Loucy (cell line): ENCODE measurements around the gene KRTAP1-3.
A peak's percentile ranks its signal among the peaks of the same experiment; 100 is the strongest.

Source experiments
- H2AFZ ChIP-seq: fragments of 200-600 bp; sonication (generic); 2 replicates; pipeline ENCODE4 v1.6.0; 2016; ENCODE audit warnings: antibody characterized with exemption, mild to moderate bottlenecking, low read length, moderate library complexity
- H3F3A ChIP-seq: fragments of 200-600 bp; 2 replicates; pipeline ENCODE4 v1.6.0; 2016; ENCODE audit warnings: antibody characterized with exemption, low read depth, mild to moderate bottlenecking
- H3K27me3 ChIP-seq: fragments of 200-600 bp; sonication (generic); 2 replicates; pipeline ENCODE4 v1.6.1; 2014; ENCODE audit warnings: low read length, mild to moderate bottlenecking; ENCODE audit not compliant: insufficient read depth, poor library complexity, severe bottlenecking
- H3K36me3 ChIP-seq: fragments of 200-600 bp; sonication (generic); 2 replicates; pipeline ENCODE4 v1.6.1; 2016; ENCODE audit warnings: low read length; ENCODE audit not compliant: insufficient read depth
- H3K4me1 ChIP-seq: fragments of 200-600 bp; sonication (generic); 2 replicates; pipeline ENCODE4 v1.5.1; 2014; ENCODE audit warnings: low read length, mild to moderate bottlenecking; ENCODE audit not compliant: insufficient read depth, poor library complexity, severe bottlenecking
- H3K4me2 ChIP-seq: fragments of 200-600 bp; sonication (generic); 2 replicates; pipeline ENCODE4 v1.6.0; 2014; ENCODE audit warnings: antibody characterized with exemption, low read length, low read depth, mild to moderate bottlenecking; ENCODE audit not compliant: poor library complexity, severe bottlenecking
- H3K4me3 ChIP-seq: fragments of 200-600 bp; sonication (generic); 2 replicates; pipeline ENCODE4 v1.5.1; 2014; ENCODE audit warnings: low read length, mild to moderate bottlenecking, mixed read lengths; ENCODE audit not compliant: poor library complexity, severe bottlenecking
- H3K79me2 ChIP-seq: fragments of 200-600 bp; sonication (generic); 2 replicates; pipeline ENCODE4 v1.6.1; 2014; ENCODE audit warnings: low read length; ENCODE audit not compliant: insufficient read depth
- H3K9ac ChIP-seq: fragments of 200-600 bp; sonication (generic); 2 replicates; pipeline ENCODE4 v1.6.0; 2014; ENCODE audit warnings: mild to moderate bottlenecking, low read depth, low read length, moderate library complexity; ENCODE audit not compliant: poor library complexity, severe bottlenecking
- H3K9me2 ChIP-seq: fragments of 200-600 bp; sonication (generic); replicated peaks from 2 replicates; pipeline ENCODE4 v1.6.1; 2016; ENCODE audit warnings: low read depth, low read length, mixed read lengths
- H3K9me3 ChIP-seq: fragments of 200-600 bp; sonication (generic); 2 replicates; pipeline ENCODE4 v1.6.1; 2014; ENCODE audit warnings: mild to moderate bottlenecking, antibody characterized with exemption, low read length, low read depth; ENCODE audit not compliant: insufficient read depth
- H4K20me1 ChIP-seq: fragments of 200-600 bp; sonication (generic); 2 replicates; pipeline ENCODE4 v1.6.0; 2014; ENCODE audit warnings: antibody characterized with exemption, low read length, mild to moderate bottlenecking; ENCODE audit not compliant: insufficient read depth, poor library complexity, severe bottlenecking
- CTCF ChIP-seq: fragments of 200-600 bp; sonication (generic); conservative IDR thresholded peaks from 2 replicates; pipeline ENCODE4 v1.5.1; 2014; ENCODE audit warnings: mild to moderate bottlenecking, antibody characterized with exemption, low read length
- EZH2phosphoT487 ChIP-seq: fragments of 200-600 bp; IDR thresholded peaks from 2 replicates; pipeline ENCODE4 v1.6.1; 2018; ENCODE audit warnings: antibody characterized with exemption, mild to moderate bottlenecking, moderate library complexity, borderline replicate concordance

Gene KRTAP1-3

DNA sequence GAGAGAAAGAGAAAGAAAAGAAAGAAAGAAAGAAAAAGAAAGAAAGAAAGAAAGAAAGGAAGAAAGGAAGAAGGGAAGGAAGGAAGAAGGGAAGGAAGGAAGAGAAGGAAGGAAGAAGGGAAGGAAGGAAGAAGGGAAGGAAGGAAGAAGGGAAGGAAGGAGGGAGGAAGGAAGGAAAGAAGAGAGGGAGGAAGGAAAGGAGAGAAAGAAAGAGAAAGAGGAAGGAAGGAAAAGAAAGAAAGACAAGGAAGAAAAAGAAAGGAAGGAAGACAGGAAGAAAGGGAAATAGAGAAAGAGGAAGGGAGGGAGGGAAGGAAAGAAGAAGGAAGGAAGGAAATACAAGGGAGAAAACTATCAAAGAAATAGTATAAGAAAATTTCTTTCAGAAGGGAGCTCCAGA, 42.1 kb upstream of the KRTAP1-3 start:
- no peaks in the 10 kb centered on the region for H3K79me2 ChIP-seq
- no peaks in the 10 kb centered on the region for H4K20me1 ChIP-seq
- no peaks in the 10 kb centered on the region for H3K36me3 ChIP-seq
- H3F3A ChIP-seq: no peaks in the 10 kb centered on the region
- H2AFZ ChIP-seq: no peak overlapping the region
- H3K4me2 ChIP-seq: no peak overlapping the region
- H3K27me3 ChIP-seq: no peaks in the 10 kb centered on the region
- TF ChIP-seq EZH2phosphoT487 (no peak), CTCF (no peak)
- no peaks in the 10 kb centered on the region for H3K4me1 ChIP-seq
- H3K9ac ChIP-seq: no peak overlapping the region
- H3K9me2 ChIP-seq: no peaks in the 10 kb centered on the region
- no peak overlapping the region for H3K4me3 ChIP-seq
- no peaks in the 10 kb centered on the region for H3K9me3 ChIP-seq

GRCh38 chr17:41073676-41074075, 39.0 kb upstream of the KRTAP1-3 start:
- no peak overlapping the region for H3K9ac ChIP-seq
- H3F3A ChIP-seq: no peaks in the 10 kb centered on the region
- no peaks in the 10 kb centered on the region for H3K9me2 ChIP-seq
- H3K27me3 ChIP-seq: no peaks in the 10 kb centered on the region
- no peak overlapping the region for H3K4me3 ChIP-seq
- H4K20me1 ChIP-seq: no peaks in the 10 kb centered on the region
- no peak overlapping the region for H2AFZ ChIP-seq
- TF ChIP-seq CTCF: no peak
- TF ChIP-seq EZH2phosphoT487: no peak
- no peaks in the 10 kb centered on the region for H3K9me3 ChIP-seq
- no peak overlapping the region for H3K4me2 ChIP-seq
- H3K4me1 ChIP-seq: peaks cover 8% of the 10 kb centered on the region
- H3K79me2 ChIP-seq: no peaks in the 10 kb centered on the region
- H3K36me3 ChIP-seq: no peaks in the 10 kb centered on the region

DNA sequence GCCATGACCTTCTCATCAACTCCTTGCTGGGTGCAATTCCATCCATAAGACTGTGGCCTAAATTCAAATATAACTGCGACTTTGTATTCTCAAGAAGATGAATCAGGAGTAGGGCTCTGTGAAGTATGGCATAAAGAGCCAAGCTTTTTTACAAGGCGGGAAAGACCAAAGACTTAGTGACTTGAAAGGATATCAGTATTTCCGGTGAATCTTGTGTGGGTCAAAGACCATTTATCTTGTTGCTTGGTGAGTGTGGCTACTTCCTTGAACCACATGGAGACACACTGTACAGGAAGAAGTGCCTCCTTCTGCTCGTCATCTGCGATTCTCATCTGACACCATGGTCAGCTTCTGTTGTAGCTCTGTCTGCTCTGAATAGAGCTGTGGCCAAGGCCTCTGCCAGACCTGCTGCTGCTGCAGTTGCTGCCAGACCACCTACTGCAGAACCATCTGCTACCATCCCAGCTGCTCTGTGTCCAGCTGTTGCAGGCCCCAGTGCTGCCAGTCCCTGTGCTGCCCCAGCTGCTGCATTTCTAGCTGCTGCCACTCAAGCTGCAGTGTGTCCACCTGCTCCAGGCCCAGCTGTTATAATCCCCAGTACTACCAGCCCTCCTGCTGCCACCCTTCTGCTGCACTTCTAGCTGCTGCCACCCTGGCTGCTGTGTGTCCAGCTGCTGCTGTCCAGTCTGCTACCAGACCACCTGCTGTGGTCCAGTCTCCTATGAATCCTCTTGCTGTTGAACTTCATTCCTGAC, 37.1 kb upstream of the KRTAP1-3 start:
- H2AFZ ChIP-seq: peak overlapping the region; percentile 69; the same call in 1 of the 2 replicates
- H3K36me3 ChIP-seq: no peaks in the 10 kb centered on the region
- no peak for TF ChIP-seq EZH2phosphoT487
- no peak for TF ChIP-seq CTCF
- no peak overlapping the region for H3K9ac ChIP-seq
- no peak overlapping the region for H3K4me3 ChIP-seq
- no peaks in the 10 kb centered on the region for H3K9me3 ChIP-seq
- H3K4me1 ChIP-seq: peaks cover 8% of the 10 kb centered on the region
- H3K4me2 ChIP-seq: no peak overlapping the region
- H3K27me3 ChIP-seq: no peaks in the 10 kb centered on the region
- H4K20me1 ChIP-seq: no peaks in the 10 kb centered on the region
- H3K79me2 ChIP-seq: no peaks in the 10 kb centered on the region
- no peaks in the 10 kb centered on the region for H3K9me2 ChIP-seq
- H3F3A ChIP-seq: no peaks in the 10 kb centered on the region
